ENCODE data around the gene ETFA. TPM values are rescaled to one million over a fixed set of nuclear protein-coding genes. Genes with fewer than 3 reads are reported as not detected.

ETFA gene
- total RNA-seq, 1 experiment from 2014 or later, result 164 TPM

GRCh38 chr15:76180321-76180720, 130.9 kb downstream of the ETFA start:
- no peak for DNase-seq (ENCODE audit: unreplicated experiment)
- Mint-ChIP-seq H3K27me3 (ENCODE audit: insufficient read depth, unreplicated experiment) (no peaks in the 10 kb centered on the region), H3K27ac (ENCODE audit: low read depth, unreplicated experiment) (no peak overlapping the region), H3K9me3 (ENCODE audit: unreplicated experiment) (no peaks in the 10 kb centered on the region), H3K4me3 (ENCODE audit: unreplicated experiment) (no peak overlapping the region), H3K4me1 (ENCODE audit: insufficient read depth, unreplicated experiment) (peaks cover 22% of the 10 kb centered on the region), H3K36me3 (ENCODE audit: insufficient read depth, unreplicated experiment) (peaks cover 6% of the 10 kb centered on the region)
- ChIA-PET POLR2A (interaction anchor here (0.6 to 0.7 kb wide), 2 partner anchors 13 to 20 kb away, joined by 3 to 4 read pairs; no protein-coding TSS in a partner anchor), CTCF (interaction anchor here (2.1 kb wide), 1 partner anchor 10 kb away, joined by 16 read pairs; no protein-coding TSS in a partner anchor)
- intact Hi-C loops (cut with micrococcal nuclease), result no loop called here
- BruUV-seq (replicated peaks), result no TSS peak
- no peak for TF ChIP-seq CTCF (IDR thresholded peaks at IDR 0.05; ENCODE audit: unreplicated experiment)

GRCh38 chr15:76179023-76179422, 132.2 kb downstream of the ETFA start:
- Mint-ChIP-seq H3K4me1 (ENCODE audit: insufficient read depth, unreplicated experiment) (peaks cover 18% of the 10 kb centered on the region), H3K27ac (ENCODE audit: low read depth, unreplicated experiment) (no peak overlapping the region), H3K4me3 (ENCODE audit: unreplicated experiment) (no peak overlapping the region), H3K9me3 (ENCODE audit: unreplicated experiment) (no peaks in the 10 kb centered on the region), H3K36me3 (ENCODE audit: insufficient read depth, unreplicated experiment) (peaks cover 6% of the 10 kb centered on the region), H3K27me3 (ENCODE audit: insufficient read depth, unreplicated experiment) (no peaks in the 10 kb centered on the region)
- ChIA-PET CTCF (interaction anchor here (0.9 to 2.1 kb wide), 2 partner anchors 10 to 11 kb away, joined by 4 to 16 read pairs; no protein-coding TSS in a partner anchor), POLR2A (interaction anchor here (0.6 to 1.6 kb wide), 2 partner anchors 16 to 588 kb away, joined by 3 to 5 read pairs; no protein-coding TSS in a partner anchor)
- BruUV-seq (replicated peaks), result no TSS peak
- DNase-seq (ENCODE audit: unreplicated experiment), result no peak
- TF ChIP-seq CTCF (IDR thresholded peaks at IDR 0.05; ENCODE audit: unreplicated experiment), result no peak
- intact Hi-C loops (cut with micrococcal nuclease), result no loop called here

- Mint-ChIP-seq H3K27ac (ENCODE audit: low read depth, unreplicated experiment) (peak overlapping the region; percentile 91), H3K27me3 (ENCODE audit: insufficient read depth, unreplicated experiment) (no peaks in the 10 kb centered on the region), H3K4me1 (ENCODE audit: insufficient read depth, unreplicated experiment) (peaks cover 18% of the 10 kb centered on the region), H3K9me3 (ENCODE audit: unreplicated experiment) (no peaks in the 10 kb centered on the region), H3K36me3 (ENCODE audit: insufficient read depth, unreplicated experiment) (peaks cover 6% of the 10 kb centered on the region), H3K4me3 (ENCODE audit: unreplicated experiment) (peak overlapping the region; percentile 44)
- intact Hi-C loops (cut with micrococcal nuclease), result no loop called here
- BruUV-seq (replicated peaks), result no TSS peak
- DNase-seq (ENCODE audit: unreplicated experiment), result no peak
- ChIA-PET POLR2A (interaction anchor here (0.7 to 1.8 kb wide), 8 partner anchors 9 to 1380 kb away, joined by 3 to 9 read pairs (median 4); partner anchors contain the start of genes ETFA and FBXO22), CTCF (interaction anchor here (2.1 to 4.0 kb wide), 2 partner anchors 12 to 29 kb away, joined by 16 to 22 read pairs; no protein-coding TSS in a partner anchor)
- TF ChIP-seq CTCF (IDR thresholded peaks at IDR 0.05; ENCODE audit: unreplicated experiment), result no peak
Measured at GRCh38 chr15:76178296-76179000, 132.8 kb downstream of the ETFA start.

- Mint-ChIP-seq H3K27ac (ENCODE audit: low read depth, unreplicated experiment) (peak overlapping the region; percentile 91), H3K4me1 (ENCODE audit: insufficient read depth, unreplicated experiment) (peaks cover 18% of the 10 kb centered on the region), H3K9me3 (ENCODE audit: unreplicated experiment) (no peaks in the 10 kb centered on the region), H3K27me3 (ENCODE audit: insufficient read depth, unreplicated experiment) (no peaks in the 10 kb centered on the region), H3K36me3 (ENCODE audit: insufficient read depth, unreplicated experiment) (peaks cover 6% of the 10 kb centered on the region), H3K4me3 (ENCODE audit: unreplicated experiment) (peak overlapping the region; percentile 44)
- no TSS peak for BruUV-seq (replicated peaks)
- TF ChIP-seq CTCF (IDR thresholded peaks at IDR 0.05; ENCODE audit: unreplicated experiment), result no peak
- POLR2A ChIA-PET, result interaction anchor here (0.6 to 1.8 kb wide), 9 partner anchors 9 to 1381 kb away, joined by 3 to 9 read pairs (median 3); partner anchors contain the start of genes ETFA and FBXO22
- intact Hi-C loops (cut with micrococcal nuclease), result no loop called here
- CTCF ChIA-PET, result interaction anchor here (0.5 to 4.0 kb wide), 3 partner anchors 28 to 887 kb away, joined by 3 to 22 read pairs (median 3); no protein-coding TSS in a partner anchor
- peak; percentile 92 for DNase-seq (ENCODE audit: unreplicated experiment)
Measured at GRCh38 chr15:76177491-76178040, 133.7 kb downstream of the ETFA start.

Measured in MCF 10A (cell line).